Adipocyte (in vitro differentiated cells): ENCODE measurements around the gene SIPA1L3.

Experiments used
- DNase-seq: peaks from one replicate; pipeline ENCODE4 v3.0.0-alpha.2; 2015; ENCODE audit warnings: low read depth
- H3K27me3 ChIP-seq: replicated peaks from 2 replicates; pipeline ENCODE4 v1.7.0; 2013; ENCODE audit warnings: mild to moderate bottlenecking, low read length, moderate library complexity; ENCODE audit not compliant: control insufficient read depth, insufficient read depth
- H3K36me3 ChIP-seq: 2 replicates; pipeline ENCODE4 v1.7.0; 2013; ENCODE audit warnings: low read length, mild to moderate bottlenecking, moderate library complexity; ENCODE audit not compliant: control insufficient read depth, insufficient read depth, severe bottlenecking
- H3K4me1 ChIP-seq: 2 replicates; pipeline ENCODE4 v1.7.0; 2013; ENCODE audit warnings: mild to moderate bottlenecking, low read length, moderate library complexity; ENCODE audit not compliant: control insufficient read depth, insufficient read depth
- H3K4me3 ChIP-seq: 2 replicates; pipeline ENCODE4 v1.7.0; 2013; ENCODE audit warnings: mild to moderate bottlenecking, low read length, moderate library complexity
- H3K9ac ChIP-seq: 2 replicates; pipeline ENCODE4 v1.7.0; 2013; ENCODE audit warnings: mild to moderate bottlenecking, low read length, moderate library complexity
- H3K9me3 ChIP-seq: 2 replicates; pipeline ENCODE4 v1.7.0; 2013; ENCODE audit warnings: mild to moderate bottlenecking, low read length, moderate library complexity; ENCODE audit not compliant: control insufficient read depth

Gene SIPA1L3

GRCh38 chr19:37966211-37966661, 59.2 kb downstream of the SIPA1L3 start:
- Histone ChIP-seq H3K4me1 (peaks cover 11% of the 10 kb centered on the region), H3K27me3 (no peaks in the 10 kb centered on the region), H3K9ac (no peak overlapping the region), H3K9me3 (peaks cover 5% of the 10 kb centered on the region), H3K36me3 (no peaks in the 10 kb centered on the region), H3K4me3 (no peak overlapping the region)
- no peak for DNase-seq

- Histone ChIP-seq H3K9me3 (peaks cover 3% of the 10 kb centered on the region), H3K9ac (no peak overlapping the region), H3K4me1 (peaks cover 11% of the 10 kb centered on the region), H3K27me3 (no peaks in the 10 kb centered on the region), H3K4me3 (no peak overlapping the region), H3K36me3 (no peaks in the 10 kb centered on the region)
- DNase-seq: no peak
These were observed 59.7 kb downstream of the SIPA1L3 start for GRCh38 chr19:37966662-37967231.

GRCh38 chr19:37969695-37970094, 62.7 kb downstream of the SIPA1L3 start:
- Histone ChIP-seq H3K36me3 (no peaks in the 10 kb centered on the region), H3K27me3 (no peaks in the 10 kb centered on the region), H3K9me3 (peaks cover 3% of the 10 kb centered on the region), H3K9ac (no peak overlapping the region), H3K4me1 (no peaks in the 10 kb centered on the region), H3K4me3 (no peak overlapping the region)
- DNase-seq: no peak

- H3K36me3 ChIP-seq: no peaks in the 10 kb centered on the region
- peaks cover 3% of the 10 kb centered on the region for H3K9me3 ChIP-seq
- H3K27me3 ChIP-seq: no peaks in the 10 kb centered on the region
- no peak for DNase-seq
- no peaks in the 10 kb centered on the region for H3K4me1 ChIP-seq
- no peak overlapping the region for H3K4me3 ChIP-seq
- no peak overlapping the region for H3K9ac ChIP-seq
These were observed 63.7 kb downstream of the SIPA1L3 start for GRCh38 chr19:37970699-37971098.

- Histone ChIP-seq H3K4me3 (no peak overlapping the region), H3K9ac (no peak overlapping the region), H3K9me3 (peaks cover 3% of the 10 kb centered on the region), H3K36me3 (no peaks in the 10 kb centered on the region), H3K4me1 (no peaks in the 10 kb centered on the region), H3K27me3 (no peaks in the 10 kb centered on the region)
- DNase-seq: no peak
These were observed 65.8 kb downstream of the SIPA1L3 start for GRCh38 chr19:37972803-37973202.

- Histone ChIP-seq H3K27me3 (no peaks in the 10 kb centered on the region), H3K4me3 (no peak overlapping the region), H3K4me1 (no peaks in the 10 kb centered on the region), H3K9ac (no peak overlapping the region), H3K9me3 (peaks cover 3% of the 10 kb centered on the region), H3K36me3 (no peaks in the 10 kb centered on the region)
- no peak for DNase-seq
These were observed 66.7 kb downstream of the SIPA1L3 start for GRCh38 chr19:37973666-37974065.

- Histone ChIP-seq H3K4me1 (no peaks in the 10 kb centered on the region), H3K9ac (no peak overlapping the region), H3K36me3 (no peaks in the 10 kb centered on the region), H3K4me3 (no peak overlapping the region), H3K9me3 (peaks cover 3% of the 10 kb centered on the region), H3K27me3 (no peaks in the 10 kb centered on the region)
- DNase-seq: no peak
These were observed 68.1 kb downstream of the SIPA1L3 start for GRCh38 chr19:37975071-37975470.

GRCh38 chr19:37975596-37976515, 68.8 kb downstream of the SIPA1L3 start:
- H3K36me3 ChIP-seq: no peaks in the 10 kb centered on the region
- H3K9ac ChIP-seq: no peak overlapping the region
- H3K9me3 ChIP-seq: peaks cover under 1% of the 10 kb centered on the region
- no peaks in the 10 kb centered on the region for H3K27me3 ChIP-seq
- no peak overlapping the region for H3K4me3 ChIP-seq
- no peak for DNase-seq
- H3K4me1 ChIP-seq: no peaks in the 10 kb centered on the region

GRCh38 chr19:37977391-37977790, 70.4 kb downstream of the SIPA1L3 start:
- Histone ChIP-seq H3K9ac (no peak overlapping the region), H3K4me1 (no peaks in the 10 kb centered on the region), H3K36me3 (no peaks in the 10 kb centered on the region), H3K9me3 (no peaks in the 10 kb centered on the region), H3K4me3 (no peak overlapping the region), H3K27me3 (no peaks in the 10 kb centered on the region)
- DNase-seq: no peak

- H3K27me3 ChIP-seq: no peaks in the 10 kb centered on the region
- DNase-seq: no peak
- no peaks in the 10 kb centered on the region for H3K9me3 ChIP-seq
- H3K9ac ChIP-seq: no peak overlapping the region
- H3K36me3 ChIP-seq: no peaks in the 10 kb centered on the region
- no peaks in the 10 kb centered on the region for H3K4me1 ChIP-seq
- H3K4me3 ChIP-seq: no peak overlapping the region
These were observed 71.0 kb downstream of the SIPA1L3 start for GRCh38 chr19:37977992-37978391.

GRCh38 chr19:37979547-37980082, 72.6 kb downstream of the SIPA1L3 start:
- H3K4me1 ChIP-seq: no peaks in the 10 kb centered on the region
- H3K9me3 ChIP-seq: no peaks in the 10 kb centered on the region
- H3K27me3 ChIP-seq: no peaks in the 10 kb centered on the region
- no peak overlapping the region for H3K9ac ChIP-seq
- DNase-seq: no peak
- H3K36me3 ChIP-seq: no peaks in the 10 kb centered on the region
- H3K4me3 ChIP-seq: no peak overlapping the region
